HepG2 (cell line): ENCODE data around the gene DNAAF1. TPM values are rescaled to one million over a fixed set of nuclear protein-coding genes. Genes with fewer than 3 reads are reported as not detected.

Experiments used
- ATAC-seq: fragments of 200-7000 bp; cut with Tn5 transposase; 3 replicates; pipeline ENCODE4 v1.9.1; 2020; ENCODE audit warnings: mild to moderate bottlenecking, moderate library complexity
- BruUV-seq: library from RNA; stranded (reverse); fragments of 400-500 nt; replicated peaks from 2 replicates; lab custom pipeline; 2021; lab: Mats Ljungman, UMichigan
- CTCF ChIA-PET: fragments of 300-600 bp; formaldehyde crosslinking; extraction: SDS; loops from one replicate; lab custom pipeline; 2021; ENCODE audit warnings: low total read pairs, inconsistent platforms, low intra/inter-chr PET ratio; lab: Yijun Ruan, JAX
- POLR2A ChIA-PET: fragments of 350-600 bp; sonication (Branson Sonifier 250); formaldehyde crosslinking; loops from one replicate; lab custom pipeline; 2020; ENCODE audit warnings: antibody characterized with exemption, inconsistent platforms; lab: Yijun Ruan, JAX
- DNase-seq: peaks from one replicate; pipeline ENCODE4 v3.0.0-alpha.2; 2015; ENCODE audit warnings: low spot score
- FAIRE-seq: peaks from 3 replicates; lab custom pipeline; 2011; peaks lifted over from hg19 to GRCh38; lab: Jason Lieb, UNC
- H2AFZ ChIP-seq: one replicate; pipeline ENCODE4 v1.6.1; 2011; ENCODE audit warnings: low read length, inconsistent platforms
- H3K27ac ChIP-seq: fragments of 300-600 bp; 3 replicates; pipeline ENCODE4 v1.8.0; 2011; ENCODE audit warnings: mixed run types, mild to moderate bottlenecking, mixed read lengths, low read length, inconsistent platforms; ENCODE audit not compliant: insufficient read depth; ENCODE audit errors: extremely low read length
- H3K27me3 ChIP-seq, 2 experiments: fragments of 200-600 bp in 1 of 2; 2 replicates in 1 of 2; 3 replicates in 1 of 2; pipeline versions ENCODE4 v1.6.0 to v1.8.0; 2011; ENCODE audit warnings: low read length in 2 of 2, mild to moderate bottlenecking in 2 of 2, moderate library complexity in 2 of 2, inconsistent platforms in 1 of 2; ENCODE audit not compliant: insufficient read depth in 2 of 2, control insufficient read depth in 1 of 2
- H3K36me3 ChIP-seq, 2 experiments: fragments of 200-600 bp in 1 of 2; replicated peaks in 1 of 2; 2 replicates in 1 of 2; 3 replicates in 1 of 2; pipeline versions ENCODE4 v1.5.1 to v1.8.0; 2011; ENCODE audit warnings: low read length in 2 of 2, inconsistent platforms in 1 of 2; ENCODE audit not compliant: insufficient read depth in 2 of 2, control insufficient read depth in 1 of 2
- H3K4me1 ChIP-seq: 2 replicates; pipeline ENCODE4 v1.5.1; 2012; ENCODE audit warnings: low read length, inconsistent platforms; ENCODE audit not compliant: insufficient read depth
- H3K4me2 ChIP-seq: 2 replicates; pipeline ENCODE4 v1.6.0; 2011; ENCODE audit warnings: low read depth, low read length, inconsistent platforms
- H3K4me3 ChIP-seq, 3 experiments: fragments of 200-600 bp in 1 of 3; sonication (generic), shearing (Covaris generic) in 1 of 3; replicated peaks in 1 of 3; 2 replicates each; pipeline ENCODE4 v1.5.1; 2011 to 2016; ENCODE audit warnings: low read length in 3 of 3, inconsistent platforms in 2 of 3, low read depth in 2 of 3, mild to moderate bottlenecking in 2 of 3, control low read depth in 1 of 3, mixed read lengths in 1 of 3; ENCODE audit not compliant: insufficient read depth in 1 of 3
- H3K79me2 ChIP-seq: one replicate; pipeline ENCODE4 v1.6.1; 2011; ENCODE audit warnings: low read length, inconsistent platforms; ENCODE audit not compliant: insufficient read depth
- H3K9ac ChIP-seq: 2 replicates; pipeline ENCODE4 v1.6.0; 2011; ENCODE audit warnings: mild to moderate bottlenecking, low read depth, low read length, inconsistent platforms; ENCODE audit not compliant: insufficient read depth
- H3K9me3 ChIP-seq: 2 replicates; pipeline ENCODE4 v1.5.1; 2012; ENCODE audit warnings: mild to moderate bottlenecking, low read length
- H4K20me1 ChIP-seq: 2 replicates; pipeline ENCODE4 v1.6.0; 2011; ENCODE audit warnings: inconsistent platforms, mild to moderate bottlenecking, low read length, moderate library complexity; ENCODE audit not compliant: insufficient read depth
- CBX1 ChIP-seq: IDR thresholded peaks from one replicate; pipeline ENCODE4 v1.6.1; 2016; ENCODE audit warnings: antibody characterized with exemption, low read depth
- DPF2 ChIP-seq: sonication (generic); formaldehyde crosslinking; IDR thresholded peaks from 2 replicates; pipeline ENCODE4 v1.4.0; 2020; ENCODE audit warnings: mild to moderate bottlenecking, low read depth, missing genetic modification reagents, borderline replicate concordance
- FOSL2 ChIP-seq: sonication (generic); formaldehyde crosslinking; IDR thresholded peaks from 2 replicates; pipeline ENCODE4 v1.4.0; 2020; ENCODE audit warnings: missing genetic modification reagents
- HOXA3 ChIP-seq: sonication (generic); formaldehyde crosslinking; IDR thresholded peaks from 2 replicates; pipeline ENCODE4 v1.5.0; 2020; ENCODE audit warnings: missing genetic modification reagents
- MEF2D ChIP-seq: sonication (generic); formaldehyde crosslinking; IDR thresholded peaks from 2 replicates; pipeline ENCODE4 v1.5.1; 2020; ENCODE audit warnings: mild to moderate bottlenecking, missing genetic modification reagents
- MNT ChIP-seq: fragments of 450-650 bp; IDR thresholded peaks from 2 replicates; pipeline ENCODE4 v1.6.1; 2016
- NCOR1 ChIP-seq: fragments of 200-600 bp; sonication (generic); IDR thresholded peaks from 2 replicates; pipeline ENCODE4 v1.7.0; 2017; ENCODE audit warnings: antibody characterized with exemption, low read length, borderline replicate concordance
- PBX3 ChIP-seq: sonication (generic); formaldehyde crosslinking; IDR thresholded peaks from 2 replicates; pipeline ENCODE4 v1.8.1; 2023; ENCODE audit warnings: missing genetic modification reagents, inconsistent platforms, borderline replicate concordance
- ZBED4 ChIP-seq: sonication (generic); formaldehyde crosslinking; IDR thresholded peaks from 2 replicates; pipeline ENCODE4 v1.4.0; 2020; ENCODE audit warnings: missing genetic modification reagents, borderline replicate concordance
- ZFP36 ChIP-seq: fragments of 150-350 bp; IDR thresholded peaks from 2 replicates; pipeline ENCODE4 v1.6.1; 2018; ENCODE audit warnings: borderline replicate concordance, low read length, low read depth; ENCODE audit not compliant: partially characterized antibody
- ZNF296 ChIP-seq: sonication (generic); formaldehyde crosslinking; conservative IDR thresholded peaks from 2 replicates; pipeline ENCODE4 v1.5.0; 2020; ENCODE audit warnings: mild to moderate bottlenecking, missing genetic modification reagents
- ZNF333 ChIP-seq: sonication (generic); formaldehyde crosslinking; IDR thresholded peaks from 2 replicates; pipeline ENCODE4 v1.4.0; 2020; ENCODE audit warnings: mild to moderate bottlenecking, missing genetic modification reagents, borderline replicate concordance
- ZNF564 ChIP-seq: sonication (generic); formaldehyde crosslinking; IDR thresholded peaks from 2 replicates; pipeline ENCODE4 v1.8.1; 2023; ENCODE audit warnings: mild to moderate bottlenecking, missing genetic modification reagents
- ZNF580 ChIP-seq: IDR thresholded peaks from 2 replicates; pipeline ENCODE4 v1.6.1; 2016; ENCODE audit warnings: low read depth, borderline replicate concordance
- ZNF724P ChIP-seq: sonication (generic); formaldehyde crosslinking; IDR thresholded peaks from 2 replicates; pipeline ENCODE4 v1.8.0; 2022; ENCODE audit warnings: missing genetic modification reagents, borderline replicate concordance
- ZNF792 ChIP-seq: IDR thresholded peaks from 2 replicates; pipeline ENCODE4 v1.6.1; 2016
- ZNF879 ChIP-seq: sonication (generic); formaldehyde crosslinking; IDR thresholded peaks from 2 replicates; pipeline ENCODE4 v1.8.1; 2023; ENCODE audit warnings: missing genetic modification reagents
- WGBS: methylation state at CpG from one replicate; pipeline ENCODE4 v1.1.6; 2017; ENCODE audit warnings: low lambda C conversion rate; 5-methylcytosine and 5-hydroxymethylcytosine counted together
- in situ Hi-C: cut with HindIII; loops from 2 replicates; pipeline ENCODE4 v1.10.0; 2017; ENCODE audit warnings: low pct_unique_long_range_greater_than_20kb; ENCODE audit not compliant: extremely low pct_ligation_motif_present
- intact Hi-C: fragments of 100-400 bp; cut with micrococcal nuclease; formaldehyde crosslinking; loops from one replicate; pipeline ENCODE4 v1.10.0; 2022; ENCODE audit not compliant: unreplicated experiment
- polyA plus RNA-seq, 8 experiments: library from polyadenylated mRNA; depleted of rRNA in 3 of 8; stranded (reverse) in 7 of 8; unstranded in 1 of 8; fragments of >200 nt; fragmentation: Illumina TruSeq in 4 of 8; extraction: Trizol in 4 of 8; gene quantifications; 2 replicates each; pipeline versions ENCODE4 v1.2.1 to v1.2.3, GENCODE V29; 2011 to 2016; ENCODE audit warnings: low read depth in 4 of 8, missing spikeins in 1 of 8, mixed read lengths in 1 of 8; ENCODE audit not compliant: insufficient read depth in 1 of 8
- total RNA-seq, 5 experiments: library from RNA; depleted of rRNA; stranded (reverse); fragments of >200 nt; fragmentation: Illumina TruSeq; extraction: Trizol; gene quantifications; 2 replicates each; pipeline ENCODE4 v1.2.3, GENCODE V29; 2016; ENCODE audit warnings: low read depth in 1 of 5

DNAAF1 gene
- total and polyA plus RNA-seq, 2 of the 13 experiments (the other 11 are each of a cell fraction or from before 2014, with no cell fraction given), result 0.04 TPM; not detected in 1

- intact Hi-C loops, result no loop called here
- DNase-seq, result peak; percentile 97
- no peaks in the 10 kb centered on the region for H3K27me3 ChIP-seq
- FAIRE-seq, result peak; percentile 97
- H3K27ac ChIP-seq, result peak overlapping the region; percentile 98
- in situ Hi-C loops, result no loop called here
- peak overlapping the region; percentile 57 to 68 (median 59) for H3K4me3 ChIP-seq
- H3K9ac ChIP-seq, result peak overlapping the region; percentile 91
- BruUV-seq, result no TSS peak
- H4K20me1 ChIP-seq, result peaks cover 3% of the 10 kb centered on the region; the same call in 1 of the 2 replicates
- H3K4me1 ChIP-seq, result peaks cover 83% of the 10 kb centered on the region
- peak overlapping the region; percentile 93 for H3K4me2 ChIP-seq
- ChIA-PET CTCF (interaction anchor here (1.3 kb wide), 1 partner anchor 55 kb away, joined by 4 read pairs; no protein-coding TSS in a partner anchor), POLR2A (interaction anchor here (0.9 to 8.6 kb wide), 17 partner anchors 10 to 125 kb away, joined by 3 to 142 read pairs (median 4); partner anchors contain the start of genes MBTPS1 and TAF1C)
- peaks cover 66% of the 10 kb centered on the region for H3K79me2 ChIP-seq
- no peaks in the 10 kb centered on the region for H3K36me3 ChIP-seq
- no peaks in the 10 kb centered on the region for H3K9me3 ChIP-seq
- peak overlapping the region; percentile 24 for H2AFZ ChIP-seq
- peak; percentile 88 for ATAC-seq
- 5% methylated on average over 14 of the region's 14 CpGs for WGBS
- peak; percentile 66; the same call in 1 of the 2 replicates for TF ChIP-seq FOSL2 (CRISPR knock-in tag)
- TF ChIP-seq NCOR1, result peak; percentile 80
- no peak for TF ChIP-seq ZNF564 (CRISPR knock-in tag)
- TF ChIP-seq ZNF333 (CRISPR knock-in tag), result no peak
- TF ChIP-seq DPF2 (CRISPR knock-in tag), result peak; percentile 80
- TF ChIP-seq ZNF724P (CRISPR knock-in tag), result no peak
- TF ChIP-seq ZNF879 (CRISPR knock-in tag), result no peak
- TF ChIP-seq ZFP36, result no peak
- no peak for TF ChIP-seq CBX1
- TF ChIP-seq ZNF296, result no peak
- peak; percentile 92 for TF ChIP-seq HOXA3 (CRISPR knock-in tag)
- TF ChIP-seq ZNF580, result no peak; the same call in 1 of the 2 replicates
- no peak for TF ChIP-seq ZBED4 (CRISPR knock-in tag)
- no peak for TF ChIP-seq MNT
- peak; percentile 53; the same call in 1 of the 2 replicates for TF ChIP-seq MEF2D (CRISPR knock-in tag)
- no peak for TF ChIP-seq PBX3
- TF ChIP-seq ZNF792, result peak; percentile 15; the same call in 1 of the 2 replicates
Observed at GRCh38 chr16:84138824-84139627, 6.1 kb upstream of the DNAAF1 start.
